H1 (cell line): Measurements from ENCODE around the gene DDX51. TPM values are rescaled to one million over a fixed set of nuclear protein-coding genes. Genes with fewer than 3 reads are reported as not detected.

ENCODE experiments used
- CTCF ChIA-PET: fragments of 300-600 bp; sonication (Branson Sonifier 250); formaldehyde crosslinking; loops from one replicate; lab custom pipeline; 2021; ENCODE audit not compliant: partially characterized antibody; lab: Charles Lee
- POLR2A ChIA-PET: fragments of 300-600 bp; sonication (Branson Sonifier 250); formaldehyde crosslinking; loops from one replicate; lab custom pipeline; 2021; ENCODE audit warnings: inconsistent platforms; ENCODE audit not compliant: partially characterized antibody; lab: Charles Lee
- DNase-seq, 2 experiments: peaks; one replicate each; pipeline versions ENCODE4 v3.0.0 to v3.0.0-alpha.2; 2010 to 2022; ENCODE audit warnings: low spot score in 2 of 2, low read depth in 1 of 2, mixed read lengths in 1 of 2
- FAIRE-seq: peaks from 2 replicates; lab custom pipeline; 2011; peaks lifted over from hg19 to GRCh38; lab: Jason Lieb, UNC
- H2AFZ ChIP-seq: 2 replicates; pipeline ENCODE4 v1.8.1; 2012; ENCODE audit warnings: low read length, inconsistent platforms
- H2AK5ac ChIP-seq: 2 replicates; pipeline ENCODE4 v1.6.1; 2013; ENCODE audit warnings: low read depth, low read length
- H2BK120ac ChIP-seq: replicated peaks from 2 replicates; pipeline ENCODE3; 2013; ENCODE audit warnings: low read depth, low read length, inconsistent platforms
- H2BK12ac ChIP-seq: 2 replicates; pipeline ENCODE4 v1.6.1; 2013; ENCODE audit warnings: low read depth, low read length
- H2BK15ac ChIP-seq: 2 replicates; pipeline ENCODE4 v1.6.1; 2013; ENCODE audit warnings: low read length
- H2BK20ac ChIP-seq: 2 replicates; pipeline ENCODE4 v1.6.1; 2013; ENCODE audit warnings: low read length
- H2BK5ac ChIP-seq: 2 replicates; pipeline ENCODE4 v1.6.1; 2013; ENCODE audit warnings: low read depth, low read length
- H3K14ac ChIP-seq: 2 replicates; pipeline ENCODE4 v1.6.1; 2013; ENCODE audit warnings: inconsistent platforms; ENCODE audit not compliant: insufficient read length
- H3K18ac ChIP-seq: 2 replicates; pipeline ENCODE4 v1.6.1; 2013; ENCODE audit warnings: low read length; ENCODE audit errors: extremely low read depth
- H3K23ac ChIP-seq: 2 replicates; pipeline ENCODE4 v1.6.1; 2013; ENCODE audit warnings: inconsistent platforms; ENCODE audit not compliant: insufficient read length
- H3K23me2 ChIP-seq: 2 replicates; pipeline ENCODE4 v1.6.1; 2013; ENCODE audit warnings: low read depth, low read length
- H3K27ac ChIP-seq: 2 replicates; pipeline ENCODE4 v1.6.1; 2011; ENCODE audit warnings: low read depth, low read length, inconsistent platforms
- H3K27me3 ChIP-seq, 4 experiments: replicated peaks in 1 of 4; 1 replicate in 1 of 4; 2 replicates in 3 of 4; pipeline versions ENCODE4 v1.6.1 to v1.8.1; 2011 to 2013; ENCODE audit warnings: low read length in 3 of 4, mild to moderate bottlenecking in 3 of 4, inconsistent platforms in 2 of 4, mixed read lengths in 2 of 4, moderate library complexity in 1 of 4; ENCODE audit not compliant: control insufficient read depth in 3 of 4, insufficient read depth in 3 of 4; ENCODE audit errors: extremely low read depth in 1 of 4
- H3K36me3 ChIP-seq, 4 experiments: 2 replicates each; pipeline versions ENCODE4 v1.6.1 to v1.8.1; 2011 to 2013; ENCODE audit warnings: mild to moderate bottlenecking in 4 of 4, low read length in 3 of 4, moderate library complexity in 2 of 4, control low read depth in 1 of 4, inconsistent platforms in 1 of 4; ENCODE audit not compliant: insufficient read depth in 4 of 4, control insufficient read depth in 2 of 4
- H3K4ac ChIP-seq: replicated peaks from 2 replicates; pipeline ENCODE3; 2013; ENCODE audit warnings: low read length, low read depth, mixed read lengths, inconsistent platforms; ENCODE audit not compliant: insufficient read length
- H3K4me1 ChIP-seq, 4 experiments: replicated peaks in 1 of 4; 1 replicate in 1 of 4; 2 replicates in 3 of 4; pipeline versions ENCODE4 v1.6.1 to v1.8.1; 2011 to 2013; ENCODE audit warnings: low read length in 3 of 4, inconsistent platforms in 2 of 4, mixed read lengths in 1 of 4; ENCODE audit not compliant: insufficient read depth in 4 of 4, control insufficient read depth in 3 of 4
- H3K4me2 ChIP-seq, 2 experiments: 2 replicates each; pipeline versions ENCODE4 v1.6.1 to v1.8.1; 2011 to 2013; ENCODE audit warnings: low read depth in 2 of 2, low read length in 2 of 2, control low read depth in 1 of 2, inconsistent platforms in 1 of 2, mild to moderate bottlenecking in 1 of 2; ENCODE audit not compliant: insufficient read depth in 1 of 2
- H3K4me3 ChIP-seq, 4 experiments: fragments of 200-600, 300-600 bp in 1 of 4; sonication (generic), shearing (Covaris generic), sonication (Bioruptor Twin) in 1 of 4; 2 replicates each; pipeline versions ENCODE4 v1.5.1 to v1.8.1; 2011 to 2016; ENCODE audit warnings: low read length in 4 of 4, low read depth in 3 of 4, control low read depth in 2 of 4, inconsistent platforms in 2 of 4, mild to moderate bottlenecking in 2 of 4, mixed read lengths in 1 of 4, moderate library complexity in 1 of 4; ENCODE audit not compliant: insufficient read depth in 2 of 4; ENCODE audit errors: extremely low read depth in 1 of 4
- H3K56ac ChIP-seq: replicated peaks from 2 replicates; pipeline ENCODE3; 2013; ENCODE audit warnings: low read depth, mild to moderate bottlenecking, mixed read lengths, low read length, inconsistent platforms; ENCODE audit not compliant: insufficient read length
- H3K79me1 ChIP-seq: 2 replicates; pipeline ENCODE4 v1.6.1; 2013; ENCODE audit warnings: low read depth, low read length, control low read depth
- H3K79me2 ChIP-seq, 2 experiments: 2 replicates each; pipeline versions ENCODE4 v1.6.1 to v1.8.1; 2012 to 2013; ENCODE audit warnings: low read length in 2 of 2, mild to moderate bottlenecking in 2 of 2, inconsistent platforms in 1 of 2; ENCODE audit not compliant: insufficient read depth in 2 of 2, control insufficient read depth in 1 of 2
- H3K9ac ChIP-seq, 4 experiments: replicated peaks in 1 of 4; 1 replicate in 1 of 4; 2 replicates in 3 of 4; pipeline versions ENCODE4 v1.6.1 to v1.8.1; 2011 to 2013; ENCODE audit warnings: low read depth in 3 of 4, low read length in 3 of 4, control low read depth in 2 of 4, mild to moderate bottlenecking in 2 of 4, moderate library complexity in 2 of 4, inconsistent platforms in 1 of 4; ENCODE audit errors: extremely low read depth in 1 of 4
- H3K9me3 ChIP-seq, 2 experiments: 2 replicates each; pipeline versions ENCODE4 v1.6.1 to v1.8.1; 2012 to 2013; ENCODE audit warnings: mild to moderate bottlenecking in 2 of 2, moderate library complexity in 2 of 2, control low read depth in 1 of 2, inconsistent platforms in 1 of 2, low read depth in 1 of 2, low read length in 1 of 2, mixed read lengths in 1 of 2; ENCODE audit not compliant: insufficient read depth in 2 of 2
- H4K20me1 ChIP-seq, 2 experiments: replicated peaks in 1 of 2; 2 replicates each; pipeline versions ENCODE3 to v1.8.1; 2011 to 2013; ENCODE audit warnings: inconsistent platforms in 2 of 2, low read length in 2 of 2, mild to moderate bottlenecking in 1 of 2; ENCODE audit not compliant: insufficient read depth in 2 of 2, control insufficient read depth in 1 of 2
- H4K5ac ChIP-seq: 2 replicates; pipeline ENCODE4 v1.6.1; 2013; ENCODE audit warnings: low read length, low read depth, mixed read lengths, inconsistent platforms; ENCODE audit not compliant: insufficient read length
- H4K8ac ChIP-seq: 2 replicates; pipeline ENCODE4 v1.8.0; 2013; ENCODE audit warnings: mild to moderate bottlenecking, moderate library complexity, low read length, inconsistent platforms; ENCODE audit not compliant: insufficient read depth; ENCODE audit errors: extremely low read depth
- H4K91ac ChIP-seq: replicated peaks from 2 replicates; pipeline ENCODE3; 2013; ENCODE audit warnings: low read length, mixed read lengths, inconsistent platforms; ENCODE audit not compliant: insufficient read length
- ASH2L ChIP-seq: fragments of 200-600, 300-600 bp; sonication (generic); IDR thresholded peaks from one replicate; pipeline ENCODE4 v1.7.1; 2017; ENCODE audit warnings: low read length
- CTCF ChIP-seq, 3 experiments: IDR thresholded peaks; 1 replicate in 2 of 3; 2 replicates in 1 of 3; pipeline versions ENCODE4 v1.5.1 to v1.6.1; 2011; ENCODE audit warnings: low read length in 3 of 3, mild to moderate bottlenecking in 3 of 3, inconsistent platforms in 2 of 3, low read depth in 1 of 3, moderate library complexity in 1 of 3; ENCODE audit not compliant: insufficient read depth in 1 of 3; ENCODE audit errors: control extremely low read depth in 1 of 3
- E2F6 ChIP-seq: IDR thresholded peaks from 2 replicates; pipeline ENCODE4 v1.6.1; 2012; ENCODE audit warnings: inconsistent platforms
- GTF2F1 ChIP-seq: IDR thresholded peaks from 2 replicates; pipeline ENCODE4 v1.6.1; 2012; ENCODE audit warnings: low read depth, low read length, improper control_type of control experiment, borderline replicate concordance
- KDM1A ChIP-seq: fragments of 200-600, 300-600 bp; sonication (generic); IDR thresholded peaks from 2 replicates; pipeline ENCODE4 v1.7.1; 2016; ENCODE audit warnings: mild to moderate bottlenecking, low read length, borderline replicate concordance
- SIRT6 ChIP-seq: IDR thresholded peaks from one replicate; pipeline ENCODE4 v1.7.1; 2012; ENCODE audit warnings: low read length, inconsistent platforms
- WGBS, 2 experiments: shearing (Covaris generic) in 1 of 2; methylation state at CpG; one replicate each; pipeline versions ENCODE4 v1.1.6 to v1.1.7; 2013 to 2015; ENCODE audit warnings: low lambda C conversion rate in 2 of 2, mixed read lengths in 2 of 2, inconsistent platforms in 1 of 2, low coverage in 1 of 2, missing lambda C conversion rate in 1 of 2; ENCODE audit not compliant: insufficient replicate concordance in 2 of 2, insufficient coverage in 1 of 2, insufficient read length in 1 of 2; ENCODE audit errors: extremely low coverage in 1 of 2, missing lambda C conversion rate in 1 of 2; 5-methylcytosine and 5-hydroxymethylcytosine counted together
- polyA plus RNA-seq, 7 experiments: library from polyadenylated mRNA; depleted of rRNA in 3 of 7; stranded (reverse) in 5 of 7; unstranded in 2 of 7; fragments of >200 nt in 5 of 7; fragments of 200-250 nt in 2 of 7; gene quantifications; 1 replicate in 5 of 7; 2 replicates in 1 of 7; 4 replicates in 1 of 7; pipeline versions ENCODE4 v1.2.1 to v1.2.3, GENCODE V29; 2011 to 2013; ENCODE audit warnings: missing spikeins in 2 of 7, mixed read lengths in 2 of 7
- total RNA-seq: library from RNA; stranded (reverse); fragmentation: NEBNext Ultra II Directional; extraction: Animal tissue kit (Norgen Biotek cat#: 25700); gene quantifications from 2 replicates; pipeline ENCODE4 v1.2.1, GENCODE V29; 2021

Gene DDX51
- total and polyA plus RNA-seq, 2 of the 8 experiments (the other 6 are each of a cell fraction or from before 2014, with no cell fraction given), result 11.2 to 24.4 TPM

GRCh38 chr12:132186857-132187620 lies 42.9 kb upstream of the DDX51 start:
- H2BK5ac ChIP-seq, result no peak overlapping the region
- no peak overlapping the region for H2AFZ ChIP-seq
- no peak overlapping the region for H3K56ac ChIP-seq
- H3K9ac ChIP-seq, result no peak overlapping the region
- no peak overlapping the region for H3K4me2 ChIP-seq
- no peak overlapping the region for H3K14ac ChIP-seq
- H2AK5ac ChIP-seq, result no peak overlapping the region
- peaks cover 7% of the 10 kb centered on the region; the same call in 1 of the 2 replicates for H3K23me2 ChIP-seq
- no peak overlapping the region for H2BK20ac ChIP-seq
- 89% methylated on average over 37 of the region's 39 CpGs; no CpG with 5 or more reads in 1 of the 2 experiments for WGBS, 2 experiments
- H3K27ac ChIP-seq, result no peak overlapping the region
- peaks cover 0 to 2% of the 10 kb centered on the region in 2 experiments for H4K20me1 ChIP-seq
- H3K79me2 ChIP-seq, result no peaks in the 10 kb centered on the region
- H3K4ac ChIP-seq, result no peak overlapping the region
- DNase-seq, result no peak
- no peak overlapping the region for H2BK12ac ChIP-seq
- no peak overlapping the region for H4K8ac ChIP-seq
- no peak for FAIRE-seq
- CTCF ChIA-PET, result interaction anchor here (0.8 to 1.1 kb wide), 2 partner anchors 9 to 187 kb away, joined by 3 read pairs; no protein-coding TSS in a partner anchor
- no peak for TF ChIP-seq GTF2F1
- no peak for TF ChIP-seq E2F6
- TF ChIP-seq KDM1A, result no peak
- no peak for TF ChIP-seq CTCF (IDR thresholded peaks at IDR 0.05; ENCODE audit: control extremely low read depth in 1 of 3, insufficient read depth in 1 of 3, low read depth in 1 of 3, low read length in 3 of 3)
- TF ChIP-seq ASH2L, result no peak
- no peak for TF ChIP-seq SIRT6
- TF ChIP-seq, all 59 proteins: peak for 0
- peaks cover 0 to 13% (median 8%) of the 10 kb centered on the region in 4 experiments; a peak in 5 of 7 replicates for H3K4me1 ChIP-seq
- H2BK120ac ChIP-seq, result no peak overlapping the region
- H3K79me1 ChIP-seq, result no peaks in the 10 kb centered on the region
- peaks cover 0 to 8% of the 10 kb centered on the region in 2 experiments; a peak in 1 of 4 replicates for H3K9me3 ChIP-seq
- no peak overlapping the region for H4K5ac ChIP-seq
- no peak overlapping the region for H4K91ac ChIP-seq
- POLR2A ChIA-PET, result no interaction called here
- H2BK15ac ChIP-seq, result no peak overlapping the region
- peaks cover 4 to 77% (median 48%) of the 10 kb centered on the region in 4 experiments for H3K27me3 ChIP-seq
- no peaks in the 10 kb centered on the region for H3K36me3 ChIP-seq
- no peak overlapping the region for H3K18ac ChIP-seq
- H3K4me3 ChIP-seq, result no peak overlapping the region
- no peak overlapping the region for H3K23ac ChIP-seq
